Esophagus squamous epithelium (tissue), 4 donors: Measurements from ENCODE around the gene AIRE.

Source experiments
- CTCF ChIP-seq, 6 experiments: fragments of 450-650 bp in 4 of 6; fragments of 200-600 bp in 2 of 6; sonication (generic) in 2 of 6; IDR thresholded peaks; one replicate each; pipeline ENCODE4 v1.5.1; 2016 to 2019; ENCODE audit warnings: antibody characterized with exemption in 6 of 6, mild to moderate bottlenecking in 4 of 6, moderate library complexity in 4 of 6
- POLR2A ChIP-seq, 4 donors: fragments of 450-650 bp; IDR thresholded peaks; one replicate each; pipeline ENCODE4 v1.6.1; 2017; ENCODE audit warnings: antibody characterized with exemption in 4 of 4, mild to moderate bottlenecking in 4 of 4, moderate library complexity in 3 of 4

DNA sequence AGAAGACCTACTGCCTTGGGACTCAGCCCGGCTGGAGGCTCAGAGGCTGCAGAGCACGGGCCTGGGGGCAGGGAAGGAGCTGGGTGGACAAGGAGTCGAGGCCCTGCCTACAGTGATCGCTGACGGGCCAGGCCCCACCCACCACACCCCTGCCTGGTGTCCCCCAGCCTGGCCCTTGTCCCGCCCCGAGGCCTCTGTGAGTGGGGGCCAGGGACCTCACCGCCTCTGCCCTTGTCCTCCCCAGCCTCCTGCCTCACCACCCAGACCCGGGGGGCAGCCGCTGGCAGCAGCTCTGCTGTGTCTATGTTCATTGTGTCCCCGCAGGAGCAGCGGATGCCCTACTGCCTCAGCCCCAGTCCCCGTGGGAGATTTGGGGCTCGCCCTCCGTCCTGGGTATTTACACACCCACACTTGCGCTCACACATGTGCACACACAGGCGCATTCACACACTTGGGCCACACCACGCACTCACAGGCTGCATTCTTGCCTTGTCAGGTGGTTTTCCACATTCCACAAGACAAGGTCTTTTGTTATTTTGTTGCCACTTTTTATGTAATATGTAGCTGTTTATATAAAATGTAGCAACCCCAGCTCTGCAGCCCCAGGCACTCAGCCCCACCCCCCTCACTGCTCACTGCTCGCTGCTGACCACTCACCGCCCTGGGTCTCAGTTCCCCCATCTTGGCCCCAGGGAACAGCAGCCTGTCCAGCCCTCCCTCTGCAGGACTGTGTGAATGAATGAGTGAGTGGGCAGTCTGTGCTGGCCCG is 21.4 kb downstream of the AIRE start:
- TF ChIP-seq CTCF (IDR thresholded peaks at IDR 0.05) (no peak), POLR2A (IDR thresholded peaks at IDR 0.05) (no peak)
